HL-60 (cell line): ENCODE measurements around the gene SLC17A2.
"Not testable (repeated sequence)": the region's sequence is repeated elsewhere in the genome, so short reads cannot be mapped to it uniquely, and the experiment has no call there.

ENCODE experiments used
- DNase-seq, 2 experiments: peaks; one replicate each; pipeline ENCODE4 v3.0.0-alpha.2; 2010 to 2020; ENCODE audit warnings: low read depth in 1 of 2, low spot score in 1 of 2
- H3K27ac ChIP-seq: fragments of 250-450 bp; sonication (Bioruptor Pico); replicated peaks from 2 replicates; pipeline ENCODE4 v1.5.1; 2020; ENCODE audit warnings: mild to moderate bottlenecking, moderate library complexity
- H3K27me3 ChIP-seq: fragments of 250-450 bp; sonication (Bioruptor Pico); 2 replicates; pipeline ENCODE4 v1.5.1; 2021; ENCODE audit warnings: mild to moderate bottlenecking, moderate library complexity; ENCODE audit not compliant: insufficient read depth, poor library complexity, severe bottlenecking
- H3K4me3 ChIP-seq: replicated peaks from 2 replicates; pipeline ENCODE4 v1.5.1; 2011; ENCODE audit warnings: mild to moderate bottlenecking, control low read depth, low read length; ENCODE audit not compliant: insufficient read depth
- CTCF ChIP-seq: IDR thresholded peaks from one replicate; pipeline ENCODE4 v1.5.1; 2011; ENCODE audit warnings: low read length, control low read depth, inconsistent platforms; ENCODE audit not compliant: insufficient read depth
- GABPA ChIP-seq: IDR thresholded peaks from 2 replicates; pipeline ENCODE4 v1.6.1; 2012; ENCODE audit warnings: low read depth
- POLR2AphosphoS5 ChIP-seq: IDR thresholded peaks from 2 replicates; pipeline ENCODE4 v1.6.1; 2012; ENCODE audit warnings: low read depth
- REST ChIP-seq: IDR thresholded peaks from 2 replicates; pipeline ENCODE4 v1.6.1; 2012; ENCODE audit warnings: low read depth; ENCODE audit not compliant: insufficient replicate concordance
- SPI1 ChIP-seq: IDR thresholded peaks from 2 replicates; pipeline ENCODE4 v1.6.1; 2012; ENCODE audit warnings: low read depth, mild to moderate bottlenecking, borderline replicate concordance

Gene SLC17A2

GRCh38 chr6:25951296-25952032 lies 21.0 kb upstream of the SLC17A2 start:
- TF ChIP-seq REST, result no peak
- TF ChIP-seq CTCF, result no peak
- no peak for TF ChIP-seq POLR2AphosphoS5
- no peak for TF ChIP-seq GABPA
- no peak for TF ChIP-seq SPI1
- DNase-seq, result no peak
- no peak overlapping the region for H3K27ac ChIP-seq
- H3K4me3 ChIP-seq, result no peak overlapping the region
- H3K27me3 ChIP-seq, result no peaks in the 10 kb centered on the region

GRCh38 chr6:25950297-25950696 lies 19.8 kb upstream of the SLC17A2 start:
- no peak for DNase-seq
- TF ChIP-seq SPI1, result no peak
- no peak for TF ChIP-seq POLR2AphosphoS5
- no peak for TF ChIP-seq CTCF
- no peak for TF ChIP-seq GABPA
- TF ChIP-seq REST, result no peak

GRCh38 chr6:25949695-25950094 lies 19.2 kb upstream of the SLC17A2 start:
- TF ChIP-seq REST (no peak), SPI1 (no peak)
- H3K27ac ChIP-seq, result no peak overlapping the region
- H3K4me3 ChIP-seq, result no peak overlapping the region
- no peak for DNase-seq
- H3K27me3 ChIP-seq, result no peaks in the 10 kb centered on the region

More at GRCh38 chr6:25950297-25950696, 19.8 kb upstream of the SLC17A2 start:
- Histone ChIP-seq H3K27me3 (no peaks in the 10 kb centered on the region), H3K27ac (no peak overlapping the region), H3K4me3 (no peak overlapping the region)

- H3K4me3 ChIP-seq, H3K27me3 ChIP-seq, H3K27ac ChIP-seq, DNase-seq: not testable (repeated sequence)
Measured at GRCh38 chr6:25947492-25947891, 17.0 kb upstream of the SLC17A2 start.
